Caki2 (cell line): ENCODE data around the gene MRGPRX1. TPM values are rescaled to one million over a fixed set of nuclear protein-coding genes. Genes with fewer than 3 reads are reported as not detected.
"Not testable (repeated sequence)": the region's sequence is repeated elsewhere in the genome, so short reads cannot be mapped to it uniquely, and the experiment has no call there.

Experiments
- DNase-seq: peaks from one replicate; pipeline ENCODE4 v3.0.0-alpha.2; 2015; ENCODE audit warnings: low read depth
- in situ Hi-C: cut with HindIII; loops from 2 replicates; pipeline ENCODE4 v1.10.0; 2016; ENCODE audit warnings: low sequenced_read_pairs, low pct_unique_long_range_greater_than_20kb, mixed read lengths
- total RNA-seq: library from RNA; depleted of rRNA; stranded (reverse); fragments of >200 nt; shearing (Covaris generic); gene quantifications from 2 replicates; pipeline ENCODE4 v1.2.3, GENCODE V29; 2014; ENCODE audit warnings: low replicate concordance; rRNA removed

The MRGPRX1 gene
- not detected in 2 replicates for total RNA-seq

GRCh38 chr11:18939314-18939713, at the start of gene MRGPRX1:
TSS of gene MRGPRX1 (minus strand) at chr11:18939414. CDS start at chr11:18934784, 4,630 bp downstream.
- no peak for DNase-seq
- in situ Hi-C loops = no loop called here

GRCh38 chr11:18987454-18988231, 48.4 kb upstream of the MRGPRX1 start:
- peak; percentile 48 for DNase-seq
- in situ Hi-C loops = no loop called here

- in situ Hi-C loops = no loop called here
- DNase-seq = no peak
These were observed 47.5 kb upstream of the MRGPRX1 start for GRCh38 chr11:18986744-18987143.

GRCh38 chr11:18981897-18982296, 42.7 kb upstream of the MRGPRX1 start:
- DNase-seq = no peak

GRCh38 chr11:18974192-18974591, 35.0 kb upstream of the MRGPRX1 start:
- no peak for DNase-seq
- in situ Hi-C loops = no loop called here

More at GRCh38 chr11:18981897-18982296, 42.7 kb upstream of the MRGPRX1 start:
- in situ Hi-C loops = no loop called here

- no peak for DNase-seq
- in situ Hi-C loops = no loop called here
These were observed 33.1 kb upstream of the MRGPRX1 start for GRCh38 chr11:18972336-18972735.

- in situ Hi-C loops = no loop called here
- DNase-seq = no peak
These were observed 30.5 kb upstream of the MRGPRX1 start for GRCh38 chr11:18969720-18970119.

- no peak for DNase-seq
- in situ Hi-C loops = no loop called here
These were observed 19.2 kb upstream of the MRGPRX1 start for GRCh38 chr11:18958221-18958910.

GRCh38 chr11:18956630-18957029, 17.4 kb upstream of the MRGPRX1 start:
- in situ Hi-C loops = no loop called here
- no peak for DNase-seq

- DNase-seq = no peak
- in situ Hi-C loops = no loop called here
These were observed 3.1 kb downstream of the MRGPRX1 start for GRCh38 chr11:18936002-18936673.

GRCh38 chr11:18934195-18934814, 4.9 kb downstream of the MRGPRX1 start:
- in situ Hi-C loops = no loop called here
- DNase-seq = no peak

- in situ Hi-C loops = no loop called here
- no peak for DNase-seq
These were observed 11.5 kb downstream of the MRGPRX1 start for GRCh38 chr11:18927550-18928322.

GRCh38 chr11:18925426-18925825, 13.8 kb downstream of the MRGPRX1 start:
- DNase-seq, in situ Hi-C loops: not testable (repeated sequence)

GRCh38 chr11:18912883-18913282, 26.3 kb downstream of the MRGPRX1 start:
- in situ Hi-C loops = no loop called here

GRCh38 chr11:18907391-18907790, 31.8 kb downstream of the MRGPRX1 start:
- in situ Hi-C loops = no loop called here
- DNase-seq = no peak

More at GRCh38 chr11:18912883-18913282, 26.3 kb downstream of the MRGPRX1 start:
- no peak for DNase-seq

- DNase-seq, in situ Hi-C loops: not testable (repeated sequence)
These were observed 38.6 kb downstream of the MRGPRX1 start for GRCh38 chr11:18900637-18901036.

- DNase-seq, in situ Hi-C loops: not testable (repeated sequence)
These were observed 39.0 kb downstream of the MRGPRX1 start for GRCh38 chr11:18900151-18900611.

GRCh38 chr11:18891712-18892111, 47.5 kb downstream of the MRGPRX1 start:
- in situ Hi-C loops, DNase-seq: not testable (repeated sequence)
